HG03095 (cell line): ENCODE data around the gene CTSE.

Source experiments
- ATAC-seq: cut with Tn5 transposase; IDR thresholded peaks from one replicate; pipeline ENCODE4 v1.9.1; 2021; ENCODE audit warnings: moderate library complexity; ENCODE audit not compliant: unreplicated experiment

Gene CTSE

DNA sequence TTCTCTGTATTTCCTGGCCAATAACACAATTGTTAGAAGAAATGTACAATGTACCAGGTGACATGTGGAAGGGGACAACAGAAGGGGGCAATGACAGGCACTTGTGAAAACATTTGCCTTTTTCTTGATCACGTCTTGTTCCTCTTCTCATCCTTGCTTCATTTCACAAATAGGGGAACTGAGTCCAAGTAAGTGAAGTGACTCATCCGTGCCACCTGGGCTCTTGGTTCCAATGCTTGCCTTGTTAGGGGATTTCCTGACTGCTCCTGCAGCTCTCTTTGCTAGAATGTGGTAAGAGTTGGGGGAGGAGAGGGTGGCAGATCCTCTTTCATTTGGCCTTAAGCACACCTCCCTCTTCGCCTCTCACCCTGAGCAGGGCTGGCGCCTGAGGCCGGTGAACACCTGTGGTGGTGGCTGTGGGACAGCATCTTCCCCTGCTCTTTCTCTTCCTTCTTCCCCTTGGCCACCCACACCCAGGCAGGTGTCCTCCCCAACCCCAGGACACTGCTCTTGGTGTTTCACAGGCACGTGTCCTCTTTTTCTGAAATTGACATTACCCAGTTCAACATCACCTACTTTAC, 27.1 kb upstream of the CTSE start:
- ATAC-seq = peak; percentile 81

DNA sequence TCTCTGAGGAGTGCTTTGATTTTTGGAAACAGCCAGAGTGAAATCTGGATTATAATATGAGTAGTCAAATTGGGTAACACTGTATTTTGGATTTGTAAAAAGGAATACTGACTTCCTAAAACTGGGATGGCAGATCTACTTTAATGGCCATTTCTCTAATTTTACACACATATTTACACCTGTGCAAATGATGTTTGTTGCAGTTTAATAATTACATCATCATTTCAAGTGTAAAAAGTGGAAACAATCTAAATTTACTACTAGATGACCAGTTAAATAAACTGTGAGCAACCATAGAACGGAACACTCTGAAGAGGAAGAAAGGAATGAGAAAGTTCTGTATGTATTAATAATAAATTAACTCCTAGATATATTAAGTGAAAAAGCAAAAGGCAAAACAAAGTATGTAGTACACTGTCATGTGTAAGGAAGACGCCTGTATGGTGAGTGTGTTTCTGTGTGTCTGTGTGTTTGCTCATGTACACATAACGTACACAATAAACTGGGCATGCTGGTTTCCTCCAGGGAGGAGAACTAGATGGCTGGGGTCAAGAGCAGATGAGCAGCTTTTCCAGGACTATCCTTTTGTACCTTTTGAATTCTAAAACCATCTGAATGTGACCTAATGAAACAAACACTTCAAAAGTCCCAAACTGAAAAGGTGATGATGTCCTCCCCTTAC, 26.4 kb upstream of the CTSE start:
- no peak for ATAC-seq

DNA sequence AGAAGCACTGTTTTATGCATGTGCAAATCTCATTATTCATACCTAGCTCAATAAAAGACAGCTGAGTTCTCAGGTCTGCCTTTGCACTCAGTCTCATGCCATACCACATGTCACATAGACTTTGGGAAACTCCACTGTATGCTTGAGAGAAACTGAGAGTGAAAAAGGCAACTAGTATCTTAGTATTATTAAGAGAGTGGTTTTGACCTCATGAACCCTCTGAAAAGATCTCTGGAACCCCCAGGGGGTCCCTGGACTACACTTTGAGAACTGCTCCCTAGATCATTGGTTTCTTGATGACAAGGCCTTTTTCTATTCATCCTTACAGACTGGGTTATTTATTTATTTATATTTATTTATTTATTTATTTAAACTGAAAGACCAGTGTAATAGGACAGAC, 25.6 kb upstream of the CTSE start:
- ATAC-seq = peak; percentile 46

DNA sequence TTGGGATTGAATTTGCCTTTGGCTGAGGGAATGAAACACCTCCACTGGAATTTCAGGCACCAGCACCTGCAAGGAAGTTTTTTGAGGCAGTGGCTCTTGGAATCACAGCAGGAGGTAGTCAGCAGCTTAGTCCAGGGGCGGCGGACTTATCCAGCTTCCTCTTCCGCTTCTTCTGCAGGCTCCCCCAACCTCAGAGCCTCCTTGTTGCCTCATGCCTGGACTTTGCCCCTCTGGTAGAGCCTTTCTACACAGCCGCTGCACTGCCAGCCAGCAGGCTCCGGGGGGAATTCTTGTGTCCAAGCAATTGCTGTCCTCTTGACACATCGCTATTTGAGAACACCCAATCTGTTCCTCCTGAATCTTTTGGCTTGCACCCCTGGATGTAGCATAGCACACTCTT, 24.9 kb upstream of the CTSE start:
- ATAC-seq = no peak

DNA sequence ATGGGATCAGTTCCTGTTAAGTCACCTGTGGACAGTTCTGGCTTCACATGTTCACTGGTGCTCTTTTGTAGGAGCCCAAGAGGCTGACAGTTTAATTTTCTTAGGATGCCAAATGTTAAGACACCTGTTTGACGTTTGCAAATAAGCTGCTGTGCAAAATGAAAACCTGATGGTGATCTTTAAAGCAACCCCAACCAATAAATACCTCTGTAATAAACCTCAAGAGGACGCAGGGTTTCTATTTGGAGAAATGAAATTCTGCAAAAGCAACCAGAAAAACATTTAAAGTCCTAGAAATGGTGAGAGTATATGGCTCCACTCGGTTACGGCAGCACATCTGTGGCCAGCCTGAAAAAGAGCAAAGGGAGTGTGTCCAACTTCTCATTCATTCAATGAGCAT, 23.6 kb upstream of the CTSE start:
- ATAC-seq = no peak

DNA sequence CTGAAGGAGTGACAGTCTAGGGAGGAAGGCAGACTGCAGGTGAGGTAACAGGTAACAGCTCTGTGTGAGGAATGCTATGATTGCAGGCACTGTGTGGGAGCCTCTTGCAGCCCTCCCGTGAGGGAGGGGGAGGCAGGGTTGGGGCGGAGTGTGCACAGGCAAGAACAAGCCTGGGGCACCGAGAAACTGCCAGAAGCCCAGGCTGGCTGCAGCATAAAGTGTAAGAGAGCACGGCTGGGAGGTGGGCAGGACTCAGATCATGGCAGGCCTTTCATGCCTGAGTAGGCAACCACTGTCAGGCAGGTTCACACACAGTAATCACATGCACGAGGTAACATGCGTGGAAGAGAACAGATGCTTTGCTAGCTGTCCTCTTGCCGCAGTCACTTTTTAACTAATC, 17.9 kb upstream of the CTSE start:
- no peak for ATAC-seq

DNA sequence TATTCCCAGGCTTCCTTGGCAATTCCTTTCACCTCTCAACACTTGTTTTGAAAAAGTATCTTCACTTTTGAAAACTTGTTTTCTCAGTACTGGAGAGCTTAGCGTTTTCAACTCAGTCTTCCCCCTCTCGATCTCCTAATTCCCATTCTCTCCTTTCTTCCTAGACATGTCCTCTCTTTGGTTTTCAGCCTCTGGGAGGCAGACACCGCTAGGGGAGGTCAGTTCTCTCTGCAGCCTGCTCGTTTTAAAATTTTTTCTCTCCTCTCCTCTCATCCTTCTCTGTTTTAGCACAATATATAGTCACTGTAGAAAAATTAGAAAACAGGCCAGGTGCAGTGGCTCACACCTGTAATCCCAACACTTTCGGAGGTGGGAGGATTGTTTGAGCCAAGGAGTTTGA, 16.6 kb upstream of the CTSE start:
- ATAC-seq = no peak

DNA sequence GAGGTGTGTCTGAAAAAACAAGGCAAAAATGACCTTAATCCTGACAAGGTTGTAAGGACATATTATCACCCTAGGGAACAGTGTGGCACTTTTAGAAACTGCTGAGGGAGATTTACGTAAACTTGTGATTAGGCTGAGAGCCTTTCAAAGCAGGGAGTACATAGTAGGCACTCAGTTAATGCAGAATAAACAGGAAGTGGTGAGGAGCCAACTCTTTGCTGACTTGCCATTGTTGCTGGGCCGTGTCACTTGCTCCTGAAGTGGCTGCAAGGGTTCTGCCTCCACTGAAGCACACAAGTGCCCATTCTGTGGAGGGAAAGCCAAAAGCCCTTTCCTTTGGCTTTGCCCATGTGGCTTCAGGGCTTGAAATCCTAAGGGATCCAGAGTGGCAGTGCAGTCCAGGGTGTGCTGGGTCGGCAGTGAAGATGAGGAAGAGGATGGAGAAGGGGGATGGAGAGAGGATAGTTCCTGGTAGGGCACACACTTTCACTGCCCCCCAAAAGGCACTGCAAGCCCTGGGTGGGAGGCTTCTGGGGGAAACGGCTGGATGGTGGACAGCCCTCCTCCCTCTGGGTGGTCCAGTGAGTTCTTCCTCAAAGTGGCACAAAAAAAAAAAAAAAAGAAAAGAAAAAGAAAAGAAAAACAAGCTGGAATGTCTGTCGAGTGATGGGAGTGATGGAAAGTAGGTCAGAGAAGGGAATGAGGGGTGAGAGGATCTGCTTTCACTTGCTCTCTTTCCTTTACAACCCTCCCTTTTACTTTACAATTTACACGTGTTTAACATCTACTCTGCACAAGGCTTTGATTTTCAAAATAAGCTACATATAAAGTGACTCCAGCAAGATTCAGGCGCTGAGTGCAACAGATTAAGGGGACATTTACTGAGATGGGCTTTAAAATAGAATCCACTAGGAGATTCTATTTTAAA, 15.6 kb upstream of the CTSE start:
- no peak for ATAC-seq

DNA sequence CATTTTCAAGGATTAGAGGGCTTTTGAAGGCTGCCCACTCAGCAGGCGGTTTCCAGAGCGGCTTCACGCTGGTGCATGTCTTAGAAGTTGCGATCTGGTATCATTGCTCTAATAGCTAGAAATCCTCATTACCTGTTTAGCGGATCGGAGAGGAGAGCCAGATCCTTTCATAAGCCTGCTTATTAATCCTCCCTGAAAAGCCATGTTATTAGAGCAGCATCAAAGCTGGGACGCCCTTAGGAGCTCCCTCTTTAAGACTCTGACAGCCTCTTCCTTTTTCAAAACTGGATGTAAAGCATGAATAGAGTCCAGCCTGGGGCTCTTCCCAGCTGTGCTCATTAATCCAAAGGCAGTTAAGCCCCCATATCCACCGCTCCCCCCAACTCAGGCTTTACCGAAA, 13.9 kb upstream of the CTSE start:
- no peak for ATAC-seq

DNA sequence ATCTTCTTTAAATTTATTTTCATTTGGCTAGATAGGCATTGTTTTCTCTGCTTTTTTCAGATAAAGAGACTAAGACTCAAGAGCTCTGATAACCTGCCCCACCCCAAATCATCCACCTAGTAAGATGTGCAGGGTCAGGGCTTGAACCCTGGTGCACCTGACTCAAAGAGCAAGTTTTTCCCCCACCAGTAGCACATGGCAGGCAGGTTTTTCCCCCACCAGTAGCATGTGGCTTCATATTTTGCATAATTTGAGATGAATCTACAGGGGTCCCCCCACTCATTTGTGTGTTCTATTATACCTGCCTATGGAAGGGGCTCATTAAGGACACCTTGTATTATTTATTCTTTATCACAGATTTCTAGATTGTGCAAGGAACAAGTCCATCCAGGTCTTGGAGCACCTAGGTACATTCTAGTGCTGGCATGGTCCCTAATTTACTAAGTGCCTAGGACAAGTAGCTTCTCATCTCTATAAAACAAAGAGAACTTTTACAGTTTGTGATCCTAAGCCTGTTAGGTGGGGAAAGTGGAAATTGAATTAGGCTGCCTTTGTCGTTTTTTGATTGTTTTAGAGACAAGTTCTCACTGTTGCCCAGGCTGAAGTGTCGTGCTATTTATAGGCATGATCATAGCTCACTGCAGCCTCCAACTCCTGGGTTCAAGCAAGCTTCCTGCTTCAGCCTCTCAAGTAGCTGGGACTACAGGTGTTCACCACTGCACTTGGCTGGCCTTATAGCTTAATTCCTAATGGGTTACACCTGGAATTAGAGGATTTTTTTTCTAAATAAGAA, 13.2 kb upstream of the CTSE start:
- no peak for ATAC-seq

DNA sequence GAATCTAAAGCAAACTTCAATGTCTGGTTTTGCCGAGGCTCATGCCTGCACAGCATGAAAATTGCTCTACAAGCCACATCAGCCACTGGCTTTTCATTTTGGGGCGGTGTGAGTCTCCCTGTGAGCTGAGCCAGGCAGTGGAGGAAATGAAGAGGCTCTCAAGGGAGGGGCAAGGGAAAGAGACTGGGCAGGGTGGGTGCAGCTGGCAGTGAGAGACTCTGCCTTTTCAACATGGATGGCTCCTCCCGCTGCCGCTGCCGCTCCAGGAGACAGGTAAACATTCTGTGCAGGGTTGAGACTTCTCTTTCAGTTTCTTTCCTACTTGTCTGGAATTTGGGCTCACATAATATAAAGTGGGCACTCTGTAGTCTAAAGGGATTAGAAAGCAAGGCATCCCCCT, 11.3 kb upstream of the CTSE start:
- ATAC-seq = no peak

DNA sequence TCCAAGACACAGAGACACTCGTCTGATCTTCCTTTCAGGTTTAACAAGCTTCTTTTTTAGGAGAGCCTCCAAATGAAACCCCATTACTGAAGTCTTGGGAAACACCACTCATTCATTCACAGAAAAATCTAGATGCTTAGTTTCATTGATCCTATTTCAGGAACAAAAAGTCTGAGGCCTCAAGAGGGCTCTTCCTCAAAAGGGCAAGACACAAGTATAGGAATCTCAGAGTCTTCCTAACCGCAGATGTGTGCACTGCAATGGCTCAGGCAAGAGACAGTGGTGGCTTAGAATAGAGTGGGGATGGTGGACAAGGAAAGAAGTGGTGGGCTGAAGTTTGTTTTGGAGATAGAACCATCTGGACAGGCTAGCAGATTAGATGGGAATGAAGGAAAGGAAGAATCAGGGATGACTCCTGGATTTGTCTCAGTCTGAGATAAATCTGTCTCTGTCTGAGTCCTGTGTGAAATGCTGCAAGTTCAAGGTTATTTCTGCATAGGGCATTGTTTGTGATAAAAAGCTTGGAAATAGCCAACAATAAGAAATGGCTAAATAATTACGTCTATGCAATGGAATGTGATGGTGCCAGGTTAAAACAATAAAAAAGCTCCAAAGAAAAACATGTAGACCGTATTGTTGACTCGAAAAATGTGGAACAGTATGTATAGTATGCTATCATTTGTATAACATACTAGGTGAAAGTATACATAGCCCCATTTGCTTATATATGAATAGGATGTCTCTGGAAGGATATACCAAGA, 8.9 kb upstream of the CTSE start:
- ATAC-seq = no peak

DNA sequence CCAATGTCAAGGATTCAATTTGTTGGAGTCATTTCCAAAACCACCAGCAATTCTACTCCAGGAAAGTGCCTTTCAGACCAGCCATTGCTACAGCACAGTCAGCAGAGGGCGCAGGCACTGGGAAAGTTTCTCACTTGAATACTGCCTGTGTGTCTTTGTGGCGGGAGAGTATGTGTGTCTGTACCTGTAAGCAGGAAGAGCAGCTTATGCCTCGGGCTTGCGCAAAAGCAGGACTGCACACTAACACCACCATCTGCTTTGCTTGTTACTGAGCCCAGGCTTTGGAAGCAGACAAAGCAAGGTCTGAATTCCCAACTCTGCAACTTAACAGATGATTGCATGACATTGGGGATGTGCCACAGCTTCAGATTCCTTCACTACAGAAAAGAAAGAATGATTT, 7.0 kb upstream of the CTSE start:
- ATAC-seq = peak; percentile 82

DNA sequence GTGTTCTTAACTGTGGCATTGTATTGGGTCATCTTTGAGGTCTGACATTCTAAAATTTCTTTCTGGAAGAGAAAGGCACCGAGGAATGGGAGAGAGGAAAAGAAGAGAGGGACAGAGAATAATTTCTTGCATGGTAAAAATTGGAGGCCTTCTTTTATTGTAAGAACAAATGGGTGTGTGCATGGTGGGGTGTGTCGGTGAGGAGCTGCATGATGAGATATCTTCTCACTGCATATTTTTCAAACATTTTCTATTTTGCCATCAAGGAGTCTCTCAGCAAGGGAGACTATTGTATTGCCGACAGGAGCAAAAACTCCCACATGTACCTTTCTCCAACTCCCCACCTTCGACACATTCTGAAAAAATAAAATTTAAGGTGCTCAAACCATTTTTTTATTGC, 6.5 kb upstream of the CTSE start:
- no peak for ATAC-seq

DNA sequence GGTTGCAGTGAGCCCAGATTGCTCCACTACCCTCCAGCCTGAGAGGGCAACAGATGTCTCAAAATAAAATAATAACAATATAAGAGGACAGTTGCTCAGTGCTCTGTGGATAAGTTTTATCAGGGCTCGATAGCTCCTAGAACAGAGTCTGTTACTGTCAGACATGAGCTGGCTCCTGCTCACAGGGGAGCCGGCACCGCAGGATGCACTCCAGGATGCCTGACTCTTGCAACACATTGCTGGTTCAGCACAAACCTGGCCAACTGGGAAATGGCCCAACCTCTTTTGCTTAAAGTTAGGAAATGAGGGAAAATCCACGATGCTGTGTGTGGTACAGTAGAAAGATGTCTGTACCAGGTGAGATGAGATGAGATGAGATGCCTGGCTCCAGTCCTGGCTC, 5.8 kb upstream of the CTSE start:
- no peak for ATAC-seq

DNA sequence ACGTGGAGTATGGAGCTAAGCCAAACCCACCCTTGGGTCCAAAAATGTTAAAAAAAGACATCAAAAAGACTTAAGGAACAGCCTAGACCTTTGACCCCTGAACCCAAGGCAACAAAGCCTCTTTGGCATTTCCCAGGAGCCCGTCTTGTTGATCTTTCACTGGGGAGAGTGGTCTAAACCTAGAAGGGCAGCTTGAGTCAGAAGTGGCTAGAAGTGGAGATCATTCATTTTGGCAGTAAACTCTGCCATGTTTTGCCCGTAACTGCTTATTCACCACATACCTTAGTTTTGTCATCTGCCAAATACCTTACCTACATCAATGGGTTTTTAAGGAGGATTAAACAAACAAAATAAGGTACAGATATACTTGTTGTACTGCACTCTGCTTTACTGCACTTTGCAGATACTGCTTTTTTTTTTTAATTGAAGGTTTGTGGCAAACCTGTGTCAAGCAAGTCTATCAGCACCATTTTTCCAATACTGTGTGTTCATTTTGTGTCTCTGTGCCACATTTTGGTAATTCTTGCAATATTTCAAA, 1.7 kb upstream of the CTSE start:
- ATAC-seq = no peak

DNA sequence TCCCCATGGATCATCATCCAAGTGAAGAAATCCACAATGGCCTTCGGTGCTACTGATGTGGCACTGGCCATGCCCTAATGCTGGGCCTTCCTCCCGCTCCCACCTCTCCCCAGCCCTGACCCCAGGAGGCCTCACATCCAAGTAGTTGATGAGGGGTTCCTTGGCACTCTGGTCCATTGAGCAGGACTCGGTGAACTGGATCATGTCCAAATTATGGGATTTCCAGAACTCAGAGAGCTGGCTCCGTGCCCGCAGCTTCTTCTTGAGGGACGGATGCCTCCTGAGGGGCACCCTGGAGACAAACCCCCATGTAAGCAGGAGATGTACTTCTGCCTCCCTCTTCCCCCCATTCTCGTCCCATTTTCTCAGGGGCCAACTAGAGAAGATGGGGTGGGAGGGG, 929 bp downstream of the CTSE start:
- ATAC-seq = no peak

DNA sequence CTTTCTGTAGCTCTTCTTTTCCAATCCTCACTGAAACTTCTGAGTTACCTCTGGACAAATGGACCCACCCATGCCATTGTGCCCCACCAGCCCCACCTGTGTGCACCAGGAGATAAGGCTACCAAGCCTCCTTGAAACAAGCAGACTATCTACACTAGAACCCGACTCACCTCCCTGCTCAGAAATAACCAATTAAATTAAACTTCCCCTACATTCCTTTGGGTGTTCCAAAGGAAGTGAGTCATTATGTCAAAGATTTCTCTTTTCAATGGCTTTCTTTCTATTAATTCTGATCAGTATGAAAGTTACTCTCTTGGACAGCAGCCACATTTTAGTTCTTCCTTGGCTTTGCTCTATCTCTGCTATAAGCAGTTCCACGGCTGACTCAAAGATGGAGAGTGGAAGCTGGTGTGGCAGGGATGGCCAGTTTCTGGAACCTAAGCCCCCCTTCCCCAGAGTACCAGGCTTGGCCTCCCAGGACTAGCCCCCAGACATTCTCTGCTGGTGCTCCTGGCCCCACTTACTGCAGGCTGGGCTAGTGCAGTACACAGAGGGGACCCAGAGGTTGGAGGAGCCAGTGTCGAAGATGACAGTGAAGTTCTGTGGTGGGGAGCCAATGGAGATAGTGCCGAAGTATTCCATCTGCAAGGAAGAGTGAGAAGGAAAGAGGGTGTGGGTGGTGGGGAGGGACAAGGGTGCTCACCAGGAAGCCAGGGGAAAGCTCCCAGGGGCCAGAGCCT, 1.9 kb downstream of the CTSE start:
- ATAC-seq = no peak

DNA sequence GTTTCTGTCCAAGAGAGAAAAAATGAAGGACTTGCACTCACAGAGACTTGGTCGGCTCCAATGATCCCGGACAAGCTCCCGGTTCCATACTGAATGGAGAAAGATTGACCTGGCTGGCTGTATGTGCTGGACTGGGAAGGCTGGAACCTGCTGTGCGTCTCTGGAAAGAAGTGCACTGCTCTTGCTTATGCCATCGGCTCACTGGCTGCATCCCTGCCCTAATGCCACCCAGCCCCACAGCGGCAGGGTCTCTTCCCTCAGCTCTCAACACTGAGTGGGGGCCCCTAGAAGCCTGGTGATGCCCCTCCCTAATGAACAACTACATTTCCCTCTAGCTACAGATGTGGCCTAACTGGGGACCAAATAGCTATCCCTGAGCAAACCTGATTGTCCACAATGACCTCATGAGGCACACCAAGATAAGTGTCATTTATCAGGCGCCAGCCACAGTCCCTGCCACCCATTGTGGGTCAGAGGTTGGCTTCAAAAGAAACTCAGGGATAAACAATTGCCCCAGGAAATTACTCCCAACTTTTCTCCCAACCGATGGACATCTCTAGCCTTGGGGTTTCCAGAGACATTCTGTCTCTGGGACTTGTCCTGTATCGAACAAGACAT, 2.6 kb downstream of the CTSE start:
- no peak for ATAC-seq
